RKO (cell line): ENCODE data around the gene WRNIP1.

Experiments
- DNase-seq: peaks from one replicate; pipeline ENCODE4 v3.0.0-alpha.2; 2016; ENCODE audit warnings: low spot score

WRNIP1 gene

DNA sequence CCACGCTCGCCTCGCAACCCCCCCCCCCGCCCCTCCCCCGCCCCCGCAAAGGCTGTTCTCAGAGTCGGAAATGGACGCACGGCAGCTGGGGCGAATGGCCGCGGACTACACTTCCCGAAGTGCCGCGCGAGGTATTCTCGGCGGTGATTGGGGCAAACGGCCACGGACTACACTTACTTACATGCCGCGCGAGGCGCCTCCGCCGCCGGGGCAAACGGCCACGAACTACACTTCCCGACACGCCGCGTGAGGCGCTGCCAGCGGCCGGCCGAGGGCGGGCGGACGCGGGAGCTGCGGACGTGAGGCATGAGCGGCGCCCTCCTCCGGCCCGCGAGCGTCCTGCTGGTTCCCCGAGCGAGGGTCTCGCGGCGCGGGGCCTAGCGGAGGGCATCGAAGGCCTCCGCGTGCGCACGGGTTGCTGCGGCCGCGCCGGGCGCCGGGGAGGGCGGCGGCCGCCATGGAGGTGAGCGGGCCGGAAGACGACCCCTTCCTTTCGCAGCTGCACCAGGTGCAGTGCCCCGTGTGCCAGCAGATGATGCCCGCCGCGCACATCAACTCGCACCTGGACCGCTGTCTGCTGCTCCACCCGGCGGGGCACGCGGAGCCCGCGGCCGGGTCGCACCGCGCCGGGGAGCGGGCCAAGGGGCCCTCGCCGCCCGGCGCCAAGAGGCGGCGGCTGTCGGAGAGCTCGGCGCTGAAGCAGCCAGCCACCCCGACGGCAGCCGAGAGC is at the start of gene WRNIP1:
Gene WRNIP1, plus strand, starts transcription at position 228 of the 730 bp plus-strand sequence. Its CDS starts 230 bp downstream, at position 458.
- peak; percentile 99 for DNase-seq

DNA sequence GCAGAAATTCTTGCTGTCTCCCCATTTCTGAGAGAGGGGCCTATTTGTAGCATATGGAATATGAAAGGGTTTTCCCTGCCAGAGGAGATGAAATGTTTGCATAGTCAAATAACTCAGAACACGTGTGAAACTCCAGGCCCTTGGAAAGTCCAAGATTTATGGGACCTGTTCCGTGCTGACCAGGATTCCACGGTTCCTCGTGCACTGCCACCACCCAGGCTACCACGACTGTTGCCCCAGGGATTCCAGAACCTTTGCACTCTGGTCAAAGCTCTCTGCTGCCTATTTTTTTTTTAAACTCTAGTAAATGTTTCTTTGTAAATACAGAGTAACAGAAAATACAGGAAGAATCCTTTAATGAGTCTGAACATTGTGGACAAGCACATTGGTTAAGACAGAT is 49.5 kb upstream of the WRNIP1 start:
- DNase-seq, result no peak

DNA sequence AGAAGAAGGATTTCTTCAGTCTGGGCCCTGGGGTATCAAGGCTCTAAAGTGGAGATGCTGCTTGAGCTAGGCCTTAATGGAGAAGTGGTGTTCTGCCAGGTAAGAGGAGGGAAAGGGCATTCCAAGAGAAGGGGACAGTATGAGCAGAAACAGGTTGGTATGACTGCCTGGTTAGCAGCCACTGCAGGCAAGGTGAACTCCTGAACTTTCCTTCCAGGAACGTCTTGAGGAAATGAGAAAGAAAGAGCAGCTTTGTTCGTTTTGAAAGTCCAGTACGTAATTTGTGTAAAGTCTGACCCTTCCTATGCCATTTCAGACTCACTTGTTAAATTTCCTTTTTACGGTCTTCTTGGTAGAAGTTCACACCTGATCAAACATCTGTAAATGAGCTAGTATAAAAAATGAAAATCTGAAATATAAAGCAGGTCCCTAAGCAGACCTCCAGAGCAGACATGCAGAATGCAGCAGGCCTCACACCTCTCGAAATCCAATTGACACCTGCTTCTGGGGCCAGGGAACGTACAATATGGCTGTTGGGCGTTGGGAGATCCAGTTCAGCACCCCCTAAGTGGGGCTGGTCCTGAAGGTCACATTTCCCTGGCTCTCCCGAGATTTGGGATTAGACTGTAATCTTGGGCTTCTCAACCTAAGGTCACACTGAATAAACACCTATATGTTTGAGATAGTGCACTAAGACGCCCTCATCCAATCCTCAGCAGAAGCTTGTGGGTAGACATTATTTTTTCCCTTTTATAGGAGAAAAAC is 48.1 kb upstream of the WRNIP1 start:
- no peak for DNase-seq

DNA sequence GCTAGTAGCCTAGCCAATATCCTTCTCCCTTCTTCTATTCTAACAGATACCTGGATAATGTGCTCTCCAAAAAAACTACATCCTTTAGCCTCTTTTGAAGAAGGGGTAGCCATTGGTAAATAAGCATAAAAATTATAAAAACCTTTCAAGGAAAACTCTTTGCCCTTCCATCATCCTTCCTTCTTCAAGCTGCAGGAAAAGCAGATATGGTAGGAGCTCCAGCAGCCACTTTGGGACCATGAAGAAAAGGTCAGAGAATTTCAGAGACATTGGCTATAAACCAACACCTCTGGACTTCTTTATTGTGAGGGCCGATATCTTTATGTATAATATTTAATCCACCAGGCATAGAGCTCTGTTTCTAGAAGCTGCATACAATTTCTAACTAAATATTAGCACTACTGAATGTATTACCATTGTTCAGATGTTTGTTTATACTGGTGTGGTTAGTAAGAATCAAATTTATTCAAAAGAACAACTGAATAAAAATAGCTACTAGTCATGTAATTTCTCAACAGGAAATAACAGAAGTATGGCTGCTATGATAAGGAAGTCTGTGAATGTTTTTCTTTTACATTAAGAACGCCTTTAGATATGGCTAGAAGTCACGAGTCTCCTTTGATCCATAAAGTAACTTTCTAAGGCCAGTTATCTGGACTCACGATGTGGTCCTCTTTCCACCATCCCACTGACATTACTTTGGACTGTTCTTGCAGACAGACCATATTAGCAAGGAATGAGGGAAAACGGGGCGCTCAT is 46.7 kb upstream of the WRNIP1 start:
- no peak for DNase-seq

DNA sequence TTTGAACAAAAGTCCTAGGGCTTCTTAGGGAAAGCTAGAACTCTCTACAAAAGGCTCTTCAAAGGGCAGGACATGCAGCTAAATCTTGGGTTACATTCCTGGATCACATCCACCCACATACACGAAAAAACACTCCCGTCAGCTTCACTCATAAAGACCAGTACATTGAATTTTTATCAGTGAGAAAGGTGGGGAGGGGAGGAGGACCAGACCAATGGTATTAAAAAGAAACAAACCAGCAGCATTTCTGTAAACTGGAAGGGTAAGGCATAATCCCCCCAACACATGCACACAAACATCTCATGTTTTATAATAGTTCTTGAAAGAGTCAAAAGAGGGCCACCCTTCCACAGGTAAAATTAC is 46.1 kb upstream of the WRNIP1 start:
- no peak for DNase-seq

DNA sequence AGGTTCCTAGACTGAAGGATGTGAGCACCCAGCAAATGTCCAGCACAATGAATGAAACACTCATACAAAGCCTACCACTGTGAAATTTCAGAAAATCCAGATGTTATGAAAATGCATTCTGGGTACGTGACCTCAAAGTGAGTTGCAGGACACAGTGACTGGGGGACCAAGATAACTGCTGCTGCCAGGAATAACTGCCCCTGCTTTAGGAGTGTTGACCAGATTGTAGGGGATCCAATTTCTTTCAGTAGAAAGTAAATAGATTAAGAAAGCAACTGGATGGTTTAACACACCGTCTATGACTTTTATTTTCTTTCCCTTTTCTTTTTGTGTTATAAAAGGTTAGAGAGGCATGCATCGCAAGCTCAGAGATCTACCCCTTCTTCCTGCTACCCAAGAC is 44.0 kb upstream of the WRNIP1 start:
- no peak for DNase-seq

DNA sequence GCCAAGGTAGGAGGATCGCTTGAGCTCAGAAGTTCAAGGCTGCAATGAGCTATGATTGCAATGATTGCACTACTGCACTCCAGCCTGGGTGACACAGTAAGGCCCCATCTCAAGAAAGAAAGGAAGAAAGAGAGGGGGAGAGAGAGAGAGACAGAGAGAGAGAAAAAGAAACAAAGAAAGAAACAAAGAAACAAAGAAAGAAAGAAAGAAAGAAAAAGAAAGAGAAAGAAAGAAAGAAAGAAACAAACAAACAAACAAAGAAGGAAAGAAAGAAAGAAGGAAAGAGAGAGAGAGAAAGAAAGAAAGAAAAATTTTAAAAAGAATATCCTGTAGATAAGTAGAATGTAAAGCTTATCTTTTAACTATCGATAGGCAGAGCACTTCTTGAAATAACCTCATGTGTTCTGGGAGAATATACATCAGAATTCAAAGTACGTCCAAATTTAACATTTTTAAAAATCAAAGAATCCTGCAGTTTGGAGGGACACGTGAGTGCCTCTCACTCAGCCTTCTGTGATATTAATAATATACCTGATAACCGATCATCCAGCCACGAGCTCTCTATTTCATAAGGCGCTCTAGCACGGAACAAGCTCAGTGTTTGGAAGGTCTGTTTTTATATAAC is 39.7 kb upstream of the WRNIP1 start:
- DNase-seq, result no peak

DNA sequence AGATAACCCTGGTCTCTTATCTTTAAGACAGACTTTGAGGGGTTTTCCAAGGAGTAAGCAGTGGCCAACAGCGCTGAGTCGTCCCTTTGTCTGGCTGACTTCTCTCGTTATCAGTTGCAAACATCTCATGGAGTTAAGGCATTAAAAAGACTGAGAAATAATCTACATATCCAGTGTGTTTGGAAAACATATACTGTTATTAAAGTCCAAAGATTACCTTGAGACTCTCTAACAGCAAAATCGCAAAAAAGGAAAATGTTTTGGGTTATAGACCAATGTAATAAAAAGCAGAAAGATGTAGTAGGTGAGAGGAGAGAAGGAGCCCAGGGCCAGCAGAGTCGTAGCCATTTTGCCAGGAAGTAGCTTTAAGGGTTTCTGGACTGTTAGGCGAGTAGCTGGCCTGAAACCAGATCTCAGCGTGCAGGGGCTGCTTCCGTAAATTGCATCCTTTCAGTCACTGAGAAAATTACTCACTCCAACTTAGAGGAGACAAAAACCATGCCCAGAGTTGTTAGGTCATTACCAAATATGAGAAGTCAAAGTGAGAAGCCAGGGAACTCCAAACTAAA is 39.1 kb upstream of the WRNIP1 start:
- DNase-seq, result no peak

DNA sequence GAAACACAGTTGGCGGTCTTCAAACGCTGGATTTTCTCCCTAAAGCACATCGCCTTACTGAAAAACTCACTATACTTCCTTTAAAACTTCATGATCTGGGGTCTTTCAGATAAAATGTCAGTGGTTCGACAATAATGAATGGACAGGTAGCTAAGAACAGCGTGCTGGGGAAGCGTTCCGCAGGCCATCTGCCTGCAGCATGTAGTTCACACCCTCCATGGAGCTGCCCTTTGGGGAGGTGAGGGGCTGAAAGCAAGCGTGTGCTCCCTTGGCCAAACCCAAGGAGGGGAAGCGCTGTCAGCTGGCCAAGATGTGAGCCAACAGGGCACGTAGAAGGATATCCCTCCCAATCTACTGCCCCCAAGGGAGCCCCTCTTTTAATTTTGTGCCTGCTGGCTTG is 35.3 kb upstream of the WRNIP1 start:
- DNase-seq, result no peak

DNA sequence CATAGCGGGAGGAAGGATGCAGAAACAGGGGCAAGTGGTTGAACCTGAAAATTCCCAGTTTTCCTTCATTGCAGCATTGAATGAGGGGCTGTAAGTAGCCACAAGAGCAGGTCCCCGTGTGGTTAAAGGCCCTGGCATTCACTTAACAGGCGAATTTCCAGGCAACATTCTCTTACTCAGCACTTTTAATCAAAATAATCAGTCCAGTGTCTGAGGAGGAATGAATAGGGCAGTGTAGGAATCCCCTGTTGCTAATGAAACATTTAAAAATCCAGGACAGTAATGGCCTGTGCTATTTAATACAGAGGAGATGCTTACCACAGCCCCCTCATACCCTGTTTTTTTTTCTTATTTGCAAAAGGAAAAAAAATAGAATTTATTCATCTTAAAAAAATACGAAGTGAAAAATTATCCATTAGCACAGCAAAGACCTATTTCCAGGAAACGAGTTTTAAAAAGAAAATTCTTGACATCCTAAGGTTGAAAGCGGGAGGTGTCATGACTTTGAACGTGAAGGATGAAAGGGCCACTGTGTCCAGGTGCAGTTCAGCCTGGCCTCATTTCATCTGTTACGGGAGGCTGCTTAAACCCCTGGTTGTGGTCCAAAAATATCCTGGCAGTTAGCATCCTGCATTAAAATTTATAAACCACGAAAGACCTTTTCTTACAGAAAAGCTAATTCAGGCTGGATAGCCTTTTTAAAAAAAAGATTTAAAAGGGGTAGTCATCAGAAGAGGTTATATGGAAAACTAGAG is 34.7 kb upstream of the WRNIP1 start:
- DNase-seq, result no peak

DNA sequence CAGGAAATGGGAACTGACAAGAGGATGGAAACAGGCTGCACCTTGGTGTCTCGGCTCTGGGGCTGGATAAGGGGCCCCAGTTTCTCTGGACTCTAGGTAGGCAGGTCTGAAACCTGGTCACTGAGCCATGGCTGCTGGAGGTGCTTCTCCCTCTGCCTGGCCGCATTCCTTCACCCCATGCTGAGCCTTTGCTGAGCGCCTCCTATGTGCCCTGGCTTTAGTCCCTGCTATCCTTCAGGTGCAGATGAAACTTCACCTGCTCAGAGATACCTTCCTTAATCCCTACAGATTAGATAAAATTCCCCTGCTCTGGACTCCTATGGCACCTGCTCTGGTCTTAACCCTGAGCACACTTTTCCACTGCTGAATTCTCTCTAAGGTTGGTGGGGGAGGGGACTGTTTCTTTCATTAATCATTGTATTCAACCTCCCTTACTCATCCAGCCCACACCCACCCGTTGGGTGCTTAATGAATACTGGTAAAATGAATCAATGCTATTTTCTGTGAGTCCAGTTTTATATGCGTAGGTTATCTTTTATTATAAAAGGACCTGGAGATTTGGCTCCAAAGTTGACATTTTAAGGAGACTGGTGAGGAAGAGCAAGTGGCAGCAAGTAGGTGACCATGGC is 33.8 kb upstream of the WRNIP1 start:
- DNase-seq, result no peak

DNA sequence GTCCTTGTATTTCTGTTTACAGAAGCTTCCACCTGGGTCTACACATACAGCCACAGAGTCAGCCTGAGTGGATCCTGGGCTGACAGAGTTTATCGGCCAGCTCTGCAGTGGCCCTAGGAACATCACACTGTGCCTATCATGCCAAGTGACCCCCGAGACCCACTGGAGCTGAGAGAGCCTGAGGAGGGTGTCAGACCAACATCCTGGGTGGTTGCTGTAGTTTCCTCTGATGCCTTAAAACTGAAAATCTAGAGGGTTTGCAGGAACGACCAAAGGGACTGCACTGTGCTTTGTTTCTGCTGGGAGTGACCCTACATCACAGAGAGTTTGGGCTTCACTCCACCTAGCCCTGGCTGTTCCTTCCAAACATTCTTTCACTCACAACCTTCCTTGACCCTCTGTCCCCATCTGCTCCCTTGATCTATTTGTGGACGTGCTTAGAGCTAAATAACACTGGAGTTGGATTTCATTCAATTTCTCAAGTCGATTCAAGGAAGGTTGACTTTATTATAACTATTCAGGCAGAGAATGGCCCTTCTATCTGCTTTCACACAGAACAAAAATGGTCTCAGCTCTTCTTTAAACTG is 32.6 kb upstream of the WRNIP1 start:
- DNase-seq, result no peak

DNA sequence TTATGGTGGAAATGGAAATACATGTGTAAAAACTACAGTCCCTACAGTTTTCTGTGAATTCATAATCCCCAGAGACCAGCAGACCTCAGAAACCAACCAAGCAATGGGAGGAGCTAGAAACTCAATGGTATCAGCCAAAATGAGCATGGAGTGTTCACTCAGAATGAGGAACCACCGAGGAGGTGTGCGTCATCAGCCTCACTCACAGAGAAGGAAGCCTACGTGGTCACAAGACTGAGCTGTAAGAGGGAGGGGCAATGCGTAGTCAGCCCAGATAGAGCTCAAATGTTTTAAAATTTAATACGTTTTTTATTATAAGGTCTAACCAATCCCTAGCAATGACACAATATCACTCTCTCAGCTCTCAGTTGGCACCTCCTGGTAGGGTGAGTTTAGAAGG is 31.9 kb upstream of the WRNIP1 start:
- DNase-seq, result peak; percentile 50

DNA sequence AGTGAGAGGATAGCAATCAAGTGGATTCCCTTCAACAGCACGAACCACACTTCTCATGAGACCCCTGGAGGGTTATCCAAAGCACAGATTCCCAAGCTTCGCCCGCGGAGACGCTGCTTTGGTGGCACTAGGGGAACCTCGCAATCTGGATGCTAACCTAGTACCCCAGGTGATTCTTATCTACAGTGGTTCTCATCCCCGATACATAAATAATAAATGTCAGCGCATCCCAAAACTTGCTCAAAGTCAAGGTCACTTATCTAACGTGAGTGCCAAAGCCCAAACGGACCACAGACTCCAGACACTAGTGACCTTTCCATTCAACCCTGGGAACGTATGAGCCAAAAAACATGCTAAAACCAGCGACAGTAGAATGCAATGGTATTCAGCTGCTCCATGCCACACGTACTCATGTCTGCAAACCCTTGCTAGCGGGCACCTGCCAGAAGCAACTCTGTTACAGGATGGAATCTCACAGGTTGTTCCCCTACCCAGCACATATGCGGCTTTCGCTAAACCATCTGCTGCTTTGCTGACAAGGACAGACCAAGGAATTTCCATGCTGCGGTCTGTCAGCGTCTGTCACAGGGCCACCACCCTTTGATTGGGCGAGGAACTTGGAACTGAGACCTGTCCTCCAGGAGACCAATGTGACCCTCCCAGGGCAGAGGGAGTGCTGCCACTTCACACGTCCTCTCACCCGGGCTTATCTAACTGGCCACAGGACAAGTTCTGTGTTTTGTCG is 31.3 kb upstream of the WRNIP1 start:
- no peak for DNase-seq

DNA sequence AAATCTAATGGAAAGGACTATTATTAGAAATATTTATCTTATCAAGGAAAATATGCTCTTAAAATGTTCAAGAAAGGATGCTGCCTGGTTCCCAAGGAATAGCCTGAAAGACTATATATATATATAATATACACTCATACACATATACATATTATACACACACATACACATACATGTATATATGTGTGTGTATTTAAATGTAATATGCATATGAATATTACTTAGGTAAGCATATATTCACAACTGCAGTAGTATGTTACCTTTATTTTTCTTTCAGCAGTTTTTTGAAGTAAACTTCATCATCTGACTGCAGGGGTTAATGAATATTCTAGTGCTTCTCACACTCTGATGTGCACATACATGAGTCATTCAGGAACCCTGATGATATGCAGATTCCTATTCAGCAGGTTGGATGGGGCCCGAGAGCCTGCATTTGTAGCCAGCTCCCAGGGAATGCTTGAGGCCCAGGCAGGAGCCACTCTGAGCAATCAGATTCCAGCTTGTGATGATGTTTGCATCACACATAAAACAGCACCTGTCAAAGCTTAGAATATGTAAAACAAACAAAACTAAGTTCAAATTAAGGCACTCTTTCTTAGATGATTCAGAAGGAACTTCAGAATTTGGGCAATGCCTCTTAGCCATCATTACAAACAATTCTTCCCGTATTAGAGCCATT is 30.6 kb upstream of the WRNIP1 start:
- DNase-seq, result peak; percentile 14

DNA sequence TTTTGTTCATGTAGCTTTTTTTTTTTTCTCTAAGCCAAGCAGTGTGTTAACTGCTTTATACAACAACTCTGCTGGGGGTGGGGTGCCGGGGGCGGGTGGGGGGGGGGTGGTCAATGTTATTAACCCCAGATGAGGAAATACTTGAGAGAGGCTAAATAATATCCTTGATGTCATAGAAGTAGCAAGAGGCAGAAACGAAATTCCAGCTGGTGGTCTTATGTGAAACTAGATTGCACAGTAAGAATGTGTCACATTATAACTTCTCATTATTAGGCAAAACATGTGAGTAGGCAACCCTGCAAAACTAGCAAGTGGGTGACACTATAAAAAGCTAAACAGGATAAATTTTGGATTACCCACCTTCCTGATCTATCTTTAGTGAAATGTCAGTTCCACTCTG is 27.3 kb upstream of the WRNIP1 start:
- DNase-seq, result no peak

DNA sequence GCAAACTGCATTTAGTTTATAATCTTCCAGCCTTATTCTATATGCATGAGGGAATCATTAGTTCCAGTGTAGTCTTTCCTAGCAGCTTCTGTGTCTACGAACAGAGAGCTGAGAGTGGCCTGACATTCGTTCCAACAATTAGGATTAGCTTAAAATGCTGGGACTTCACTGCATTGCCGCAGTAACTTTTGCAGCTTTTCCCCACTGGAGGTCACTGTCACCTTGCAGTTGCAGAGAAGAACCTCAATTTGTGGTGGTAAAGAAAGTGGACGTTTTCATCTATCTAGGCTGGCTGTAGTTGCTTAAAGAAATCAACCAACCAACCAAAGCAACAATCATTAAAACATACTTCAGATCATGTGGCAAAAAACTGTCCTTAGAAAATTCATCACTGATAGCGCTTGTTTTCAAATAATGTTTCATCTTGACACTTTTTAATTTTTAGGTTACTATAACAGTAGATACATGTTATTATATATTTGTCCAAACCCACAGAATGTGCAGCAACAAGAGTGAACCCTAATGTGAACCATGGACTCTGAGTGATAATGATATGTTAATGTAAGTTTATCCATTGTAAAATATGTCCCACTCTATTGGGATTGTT is 26.7 kb upstream of the WRNIP1 start:
- DNase-seq, result peak; percentile 74

DNA sequence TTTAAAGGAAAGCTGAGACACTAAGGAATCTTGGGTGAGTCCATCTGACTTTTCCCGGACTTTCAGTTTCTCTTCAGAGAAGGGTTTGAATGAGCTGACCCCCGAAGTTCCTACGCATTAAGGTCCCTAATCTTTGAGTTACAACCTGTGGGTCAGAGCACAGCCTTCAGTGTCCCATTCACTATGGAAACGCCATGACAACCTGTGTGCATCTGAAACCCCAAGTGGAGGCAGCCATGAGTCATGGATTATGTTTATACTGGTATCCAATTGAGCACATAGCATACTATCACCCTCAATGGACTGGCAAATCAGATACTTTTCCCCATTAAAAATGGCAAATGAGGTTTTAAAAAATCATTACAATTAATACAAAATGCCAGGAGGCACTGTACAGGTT is 25.9 kb upstream of the WRNIP1 start:
- peak; percentile 58 for DNase-seq

DNA sequence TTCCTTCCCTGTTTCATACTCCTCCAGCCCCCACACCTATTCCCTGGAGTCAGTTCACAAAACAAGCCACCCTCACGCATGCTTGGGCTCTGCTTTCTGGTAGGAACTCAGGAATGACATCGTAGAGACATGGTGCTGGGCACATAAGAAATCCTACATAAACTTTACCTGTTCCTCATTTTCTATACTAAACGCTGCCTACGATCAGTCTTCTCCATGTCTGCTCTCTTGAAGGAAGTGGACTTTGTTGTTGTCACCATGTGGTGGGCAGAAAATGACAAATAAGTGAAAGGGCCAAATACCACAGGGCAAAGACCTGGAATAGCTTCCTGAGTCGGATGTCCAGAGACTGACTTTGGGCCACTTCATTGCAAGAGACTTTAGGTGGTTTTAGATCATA is 24.6 kb upstream of the WRNIP1 start:
- no peak for DNase-seq
